Measurements from ENCODE around the gene F5. TPM values are rescaled to one million over a fixed set of nuclear protein-coding genes. Genes with fewer than 3 reads are reported as not detected.

F5 gene
- total and polyA plus RNA-seq, 2 of the 13 experiments (the other 11 are each of a cell fraction or from before 2014, with no cell fraction given) = 38.3 to 64.0 TPM

- TF ChIP-seq, protein P1, sequence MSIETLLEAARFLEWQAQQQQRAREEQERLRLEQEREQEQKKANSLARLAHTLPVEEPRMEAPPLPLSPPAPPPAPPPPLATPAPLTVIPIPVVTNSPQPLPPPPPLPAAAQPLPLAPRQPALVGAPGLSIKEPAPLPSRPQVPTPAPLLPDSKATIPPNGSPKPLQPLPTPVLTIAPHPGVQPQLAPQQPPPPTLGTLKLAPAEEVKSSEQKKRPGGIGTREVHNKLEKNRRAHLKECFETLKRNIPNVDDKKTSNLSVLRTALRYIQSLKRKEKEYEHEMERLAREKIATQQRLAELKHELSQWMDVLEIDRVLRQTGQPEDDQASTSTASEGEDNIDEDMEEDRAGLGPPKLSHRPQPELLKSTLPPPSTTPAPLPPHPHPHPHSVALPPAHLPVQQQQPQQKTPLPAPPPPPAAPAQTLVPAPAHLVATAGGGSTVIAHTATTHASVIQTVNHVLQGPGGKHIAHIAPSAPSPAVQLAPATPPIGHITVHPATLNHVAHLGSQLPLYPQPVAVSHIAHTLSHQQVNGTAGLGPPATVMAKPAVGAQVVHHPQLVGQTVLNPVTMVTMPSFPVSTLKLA (IDR thresholded peaks at IDR 0.05) = peak; percentile 70
- TF ChIP-seq PREB (CRISPR knock-in tag; IDR thresholded peaks at IDR 0.05) (0 out of 2 replicates have a peak, but pooled peaks have one; percentile 52), ZNF431 (CRISPR knock-in tag; IDR thresholded peaks at IDR 0.05; ENCODE audit: borderline replicate concordance, low read depth) (peak; percentile 88; the same call in 1 of the 2 replicates), ZNF230 (CRISPR knock-in tag; IDR thresholded peaks at IDR 0.05) (peak; percentile 58; the same call in 1 of the 2 replicates), ATF5 (CRISPR knock-in tag; IDR thresholded peaks at IDR 0.05; ENCODE audit: low read depth) (0 out of 2 replicates have a peak, but pooled peaks have one; percentile 52), HOXA9 (CRISPR knock-in tag; IDR thresholded peaks at IDR 0.05; ENCODE audit: borderline replicate concordance) (no peak), BATF2 (CRISPR knock-in tag; IDR thresholded peaks at IDR 0.05) (0 out of 2 replicates have a peak, but pooled peaks have one; percentile 60), ATF2 (CRISPR knock-in tag; IDR thresholded peaks at IDR 0.05) (0 out of 2 replicates have a peak, but pooled peaks have one; percentile 47), TRAFD1 (CRISPR knock-in tag; IDR thresholded peaks at IDR 0.05; ENCODE audit: borderline replicate concordance) (no peak), ZNF781 (CRISPR knock-in tag; IDR thresholded peaks at IDR 0.05; ENCODE audit: borderline replicate concordance, not compliant biosample characterization) (peak; percentile 57), ZNF543 (CRISPR knock-in tag; IDR thresholded peaks at IDR 0.05) (peak; percentile 79; the same call in 1 of the 2 replicates)
- TF ChIP-seq, protein P2, sequence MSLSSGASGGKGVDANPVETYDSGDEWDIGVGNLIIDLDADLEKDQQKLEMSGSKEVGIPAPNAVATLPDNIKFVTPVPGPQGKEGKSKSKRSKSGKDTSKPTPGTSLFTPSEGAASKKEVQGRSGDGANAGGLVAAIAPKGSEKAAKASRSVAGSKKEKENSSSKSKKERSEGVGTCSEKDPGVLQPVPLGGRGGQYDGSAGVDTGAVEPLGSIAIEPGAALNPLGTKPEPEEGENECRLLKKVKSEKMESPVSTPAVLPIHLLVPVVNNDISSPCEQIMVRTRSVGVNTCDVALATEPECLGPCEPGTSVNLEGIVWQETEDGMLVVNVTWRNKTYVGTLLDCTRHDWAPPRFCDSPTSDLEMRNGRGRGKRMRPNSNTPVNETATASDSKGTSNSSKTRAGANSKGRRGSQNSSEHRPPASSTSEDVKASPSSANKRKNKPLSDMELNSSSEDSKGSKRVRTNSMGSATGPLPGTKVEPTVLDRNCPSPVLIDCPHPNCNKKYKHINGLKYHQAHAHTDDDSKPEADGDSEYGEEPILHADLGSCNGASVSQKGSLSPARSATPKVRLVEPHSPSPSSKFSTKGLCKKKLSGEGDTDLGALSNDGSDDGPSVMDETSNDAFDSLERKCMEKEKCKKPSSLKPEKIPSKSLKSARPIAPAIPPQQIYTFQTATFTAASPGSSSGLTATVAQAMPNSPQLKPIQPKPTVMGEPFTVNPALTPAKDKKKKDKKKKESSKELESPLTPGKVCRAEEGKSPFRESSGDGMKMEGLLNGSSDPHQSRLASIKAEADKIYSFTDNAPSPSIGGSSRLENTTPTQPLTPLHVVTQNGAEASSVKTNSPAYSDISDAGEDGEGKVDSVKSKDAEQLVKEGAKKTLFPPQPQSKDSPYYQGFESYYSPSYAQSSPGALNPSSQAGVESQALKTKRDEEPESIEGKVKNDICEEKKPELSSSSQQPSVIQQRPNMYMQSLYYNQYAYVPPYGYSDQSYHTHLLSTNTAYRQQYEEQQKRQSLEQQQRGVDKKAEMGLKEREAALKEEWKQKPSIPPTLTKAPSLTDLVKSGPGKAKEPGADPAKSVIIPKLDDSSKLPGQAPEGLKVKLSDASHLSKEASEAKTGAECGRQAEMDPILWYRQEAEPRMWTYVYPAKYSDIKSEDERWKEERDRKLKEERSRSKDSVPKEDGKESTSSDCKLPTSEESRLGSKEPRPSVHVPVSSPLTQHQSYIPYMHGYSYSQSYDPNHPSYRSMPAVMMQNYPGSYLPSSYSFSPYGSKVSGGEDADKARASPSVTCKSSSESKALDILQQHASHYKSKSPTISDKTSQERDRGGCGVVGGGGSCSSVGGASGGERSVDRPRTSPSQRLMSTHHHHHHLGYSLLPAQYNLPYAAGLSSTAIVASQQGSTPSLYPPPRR (CRISPR knock-in tag; IDR thresholded peaks at IDR 0.05; ENCODE audit: borderline replicate concordance) = peak; percentile 50; the same call in 1 of the 2 replicates
- TF ChIP-seq, protein P3, sequence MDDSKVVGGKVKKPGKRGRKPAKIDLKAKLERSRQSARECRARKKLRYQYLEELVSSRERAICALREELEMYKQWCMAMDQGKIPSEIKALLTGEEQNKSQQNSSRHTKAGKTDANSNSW (CRISPR knock-in tag; IDR thresholded peaks at IDR 0.05; ENCODE audit: borderline replicate concordance) = no peak
Observed at GRCh38 chr1:169485431-169486280, 100.6 kb downstream of the F5 start, which contains the start of gene SLC19A2 (continued).

All from HepG2 (cell line).